A549 (cell line): ENCODE results near the gene TNRC6A. TPM values are rescaled to one million over a fixed set of nuclear protein-coding genes. Genes with fewer than 3 reads are reported as not detected.

Source experiments
- ATAC-seq, 2 experiments: fragments of 200-7000 bp in 1 of 2; fragments of >200 bp in 1 of 2; cut with Nextera tagmentation in 1 of 2; cut with Tn5 transposase in 1 of 2; 3 replicates each; pipeline versions ENCODE4 v1.8.0 to v1.9.1; 2018 to 2020; ENCODE audit warnings: mild to moderate bottlenecking in 1 of 2, moderate library complexity in 1 of 2
- CTCF ChIA-PET: fragments of 300-600 bp; sonication (Branson Sonifier 250); formaldehyde crosslinking; extraction: SDS; loops from one replicate; lab custom pipeline; 2021; ENCODE audit warnings: antibody characterized with exemption, inconsistent platforms; lab: Yijun Ruan, JAX
- POLR2A ChIA-PET: fragments of 350-600 bp; formaldehyde crosslinking; extraction: SDS; loops from one replicate; lab custom pipeline; 2021; ENCODE audit warnings: antibody characterized with exemption, inconsistent platforms; lab: Yijun Ruan, JAX
- DNase-seq, 2 experiments: peaks; one replicate each; pipeline versions ENCODE4 v3.0.0 to v3.0.0-alpha.2; 2011 to 2016; ENCODE audit warnings: low read depth in 1 of 2, low spot score in 1 of 2
- FAIRE-seq: peaks from 2 replicates; lab custom pipeline; 2011; peaks lifted over from hg19 to GRCh38; lab: Jason Lieb, UNC
- H3K27ac ChIP-seq, 2 experiments: fragments of >200 bp; sonication (Bioruptor Twin); formaldehyde crosslinking; 3 replicates each; pipeline ENCODE4 v1.5.1; 2016 to 2017
- H3K4me1 ChIP-seq: fragments of >200 bp; sonication (Bioruptor Twin); formaldehyde crosslinking; 3 replicates; pipeline ENCODE4 v1.6.1; 2016
- H3K4me2 ChIP-seq: fragments of >200 bp; sonication (Bioruptor Twin); formaldehyde crosslinking; 3 replicates; pipeline ENCODE4 v1.6.1; 2016
- H3K4me3 ChIP-seq: fragments of >200 bp; sonication (Bioruptor Twin); formaldehyde crosslinking; 3 replicates; pipeline ENCODE4 v1.5.1; 2016
- H3K9me3 ChIP-seq: fragments of >200 bp; sonication (Bioruptor Twin); formaldehyde crosslinking; 3 replicates; pipeline ENCODE4 v1.6.1; 2016
- BHLHE40 ChIP-seq: IDR thresholded peaks from 2 replicates; pipeline ENCODE4 v1.6.1; 2012; ENCODE audit warnings: low read depth, low read length, inconsistent platforms
- CBX2 ChIP-seq: fragments of 200-600 bp; sonication (generic); IDR thresholded peaks from 2 replicates; pipeline ENCODE4 v1.6.1; 2016; ENCODE audit warnings: low read depth, mild to moderate bottlenecking, borderline replicate concordance
- CBX8 ChIP-seq: fragments of 200-600 bp; sonication (generic); IDR thresholded peaks from 2 replicates; pipeline ENCODE4 v1.6.1; 2016
- CHD2 ChIP-seq: fragments of 150-350 bp; IDR thresholded peaks from 2 replicates; pipeline ENCODE4 v1.6.1; 2014; ENCODE audit warnings: low read length; ENCODE audit not compliant: partially characterized antibody
- CHD4 ChIP-seq: fragments of 200-600 bp; sonication (generic); IDR thresholded peaks from 2 replicates; pipeline ENCODE4 v1.6.1; 2016; ENCODE audit warnings: antibody characterized with exemption, mild to moderate bottlenecking, borderline replicate concordance
- CTCF ChIP-seq: fragments of >200 bp; sonication (Bioruptor Twin); formaldehyde crosslinking; IDR thresholded peaks from 3 replicates; pipeline ENCODE4 v1.5.1; 2016
- EP300 ChIP-seq, 2 experiments: fragments of >200 bp; sonication (Bioruptor Twin); formaldehyde crosslinking; IDR thresholded peaks; 2 replicates in 1 of 2; 3 replicates in 1 of 2; pipeline ENCODE4 v1.6.1; 2016 to 2017
- FOSL2 ChIP-seq, 2 experiments: fragments of 450-650 bp in 1 of 2; fragments of >200 bp in 1 of 2; sonication (Bioruptor Twin) in 1 of 2; formaldehyde crosslinking; IDR thresholded peaks; 2 replicates each; pipeline versions ENCODE4 v1.5.0 to v1.6.1; 2016 to 2020; ENCODE audit warnings: mild to moderate bottlenecking in 1 of 2, moderate library complexity in 1 of 2
- FOXS1 ChIP-seq: fragments of 250-450 bp; sonication (Bioruptor Pico); IDR thresholded peaks from 2 replicates; pipeline ENCODE4 v1.5.0; 2020; ENCODE audit warnings: mild to moderate bottlenecking, moderate library complexity
- HES2 ChIP-seq: fragments of >200 bp; sonication (Bioruptor Twin); formaldehyde crosslinking; IDR thresholded peaks from 2 replicates; pipeline ENCODE4 v1.6.1; 2016
- HOXA7 ChIP-seq: fragments of 250-450 bp; sonication (Bioruptor Pico); IDR thresholded peaks from 2 replicates; pipeline ENCODE4 v1.5.0; 2020; ENCODE audit warnings: mild to moderate bottlenecking, moderate library complexity
- JUN ChIP-seq, 2 experiments: fragments of >200 bp; sonication (Bioruptor Twin); formaldehyde crosslinking; IDR thresholded peaks; 2 replicates in 1 of 2; 3 replicates in 1 of 2; pipeline ENCODE4 v1.6.1; 2016 to 2017
- KDM1A ChIP-seq: fragments of 200-600 bp; sonication (generic); IDR thresholded peaks from 2 replicates; pipeline ENCODE4 v1.6.1; 2016; ENCODE audit warnings: low read depth, mild to moderate bottlenecking
- MYC ChIP-seq: IDR thresholded peaks from 2 replicates; pipeline ENCODE4 v1.6.1; 2012; ENCODE audit warnings: mild to moderate bottlenecking, inconsistent platforms, low read length, improper control_type of control experiment, borderline replicate concordance
- POLR2AphosphoS2 ChIP-seq: conservative IDR thresholded peaks from 2 replicates; pipeline ENCODE4 v1.6.1; 2012; ENCODE audit warnings: low read length, improper control_type of control experiment, inconsistent platforms
- RARB ChIP-seq: fragments of 250-450 bp; sonication (Bioruptor Pico); IDR thresholded peaks from 2 replicates; pipeline ENCODE4 v1.8.0; 2021; ENCODE audit warnings: mild to moderate bottlenecking, moderate library complexity
- RCOR1 ChIP-seq: fragments of 150-350 bp; IDR thresholded peaks from 2 replicates; pipeline ENCODE4 v1.6.1; 2014; ENCODE audit warnings: antibody characterized with exemption, low read length, low read depth
- RFX5 ChIP-seq: fragments of 450-650 bp; IDR thresholded peaks from 2 replicates; pipeline ENCODE4 v1.7.1; 2014; ENCODE audit warnings: antibody characterized with exemption, mild to moderate bottlenecking, moderate library complexity
- TP53 ChIP-seq: fragments of 250-450 bp; sonication (Bioruptor Pico); IDR thresholded peaks from 2 replicates; pipeline ENCODE4 v1.5.0; 2021; ENCODE audit warnings: mild to moderate bottlenecking, moderate library complexity
- USF2 ChIP-seq: fragments of 450-650 bp; IDR thresholded peaks from 2 replicates; pipeline ENCODE4 v1.6.1; 2014; ENCODE audit warnings: antibody characterized with exemption
- ZC3H11A ChIP-seq: fragments of 450-650 bp; IDR thresholded peaks from 2 replicates; pipeline ENCODE4 v1.6.1; 2014; ENCODE audit warnings: antibody characterized with exemption, mild to moderate bottlenecking
- WGBS: methylation state at CpG from one replicate; pipeline ENCODE4 v1.1.6; 2017; ENCODE audit errors: missing lambda C conversion rate; 5-methylcytosine and 5-hydroxymethylcytosine counted together
- polyA plus RNA-seq, 4 experiments: library from polyadenylated mRNA; depleted of rRNA in 3 of 4; stranded (reverse); fragments of >200 nt; fragmentation: RNase III in 1 of 4; extraction: RNeasy Plus Mini Kit Qiagen cat#74134 plus additional on column Dnase treatment in 1 of 4; gene quantifications; 2 replicates in 3 of 4; 3 replicates in 1 of 4; pipeline ENCODE4 v1.2.3, GENCODE V29; 2011 to 2017
- TF ChIP-seq, protein P1 (sequence below): IDR thresholded peaks from 2 replicates; pipeline ENCODE4 v1.6.1; 2012; ENCODE audit warnings: low read depth, borderline replicate concordance
- TF ChIP-seq, protein P2 (sequence below): IDR thresholded peaks from 2 replicates; pipeline ENCODE4 v1.6.1; 2012
- TF ChIP-seq, protein P3 (sequence below): IDR thresholded peaks from 2 replicates; pipeline ENCODE4 v1.6.1; 2012

TNRC6A gene
- polyA plus RNA-seq, 2 of the 4 experiments (the other 2 are of a cell fraction): 26.7 to 51.6 TPM

- 35% methylated on average over 1 of the region's 1 CpG for WGBS
- Histone ChIP-seq H3K4me1 (peaks cover 11% of the 10 kb centered on the region; the same call in 2 of the 3 replicates), H3K4me3 (no peak overlapping the region), H3K9me3 (no peaks in the 10 kb centered on the region), H3K27ac (no peak overlapping the region), H3K4me2 (no peak overlapping the region)
- TF ChIP-seq MYC (no peak), BHLHE40 (no peak), CHD2 (no peak), CHD4 (no peak), KDM1A (no peak), HOXA7 (CRISPR knock-in tag) (no peak), RARB (CRISPR knock-in tag) (no peak), USF2 (no peak), POLR2AphosphoS2 (no peak)
- TF ChIP-seq, protein P1, sequence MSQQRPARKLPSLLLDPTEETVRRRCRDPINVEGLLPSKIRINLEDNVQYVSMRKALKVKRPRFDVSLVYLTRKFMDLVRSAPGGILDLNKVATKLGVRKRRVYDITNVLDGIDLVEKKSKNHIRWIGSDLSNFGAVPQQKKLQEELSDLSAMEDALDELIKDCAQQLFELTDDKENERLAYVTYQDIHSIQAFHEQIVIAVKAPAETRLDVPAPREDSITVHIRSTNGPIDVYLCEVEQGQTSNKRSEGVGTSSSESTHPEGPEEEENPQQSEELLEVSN: no peak
- TF ChIP-seq, protein P2, sequence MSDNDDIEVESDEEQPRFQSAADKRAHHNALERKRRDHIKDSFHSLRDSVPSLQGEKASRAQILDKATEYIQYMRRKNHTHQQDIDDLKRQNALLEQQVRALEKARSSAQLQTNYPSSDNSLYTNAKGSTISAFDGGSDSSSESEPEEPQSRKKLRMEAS: no peak
- TF ChIP-seq, protein P3, sequence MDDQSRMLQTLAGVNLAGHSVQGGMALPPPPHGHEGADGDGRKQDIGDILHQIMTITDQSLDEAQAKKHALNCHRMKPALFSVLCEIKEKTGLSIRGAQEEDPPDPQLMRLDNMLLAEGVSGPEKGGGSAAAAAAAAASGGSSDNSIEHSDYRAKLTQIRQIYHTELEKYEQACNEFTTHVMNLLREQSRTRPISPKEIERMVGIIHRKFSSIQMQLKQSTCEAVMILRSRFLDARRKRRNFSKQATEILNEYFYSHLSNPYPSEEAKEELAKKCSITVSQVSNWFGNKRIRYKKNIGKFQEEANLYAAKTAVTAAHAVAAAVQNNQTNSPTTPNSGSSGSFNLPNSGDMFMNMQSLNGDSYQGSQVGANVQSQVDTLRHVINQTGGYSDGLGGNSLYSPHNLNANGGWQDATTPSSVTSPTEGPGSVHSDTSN: no peak
- FAIRE-seq: no peak
- ATAC-seq: no peak
- POLR2A ChIA-PET: no interaction called here
- CTCF ChIA-PET: interaction anchor here (1.5 kb wide), 1 partner anchor 14 kb away, joined by 11 read pairs; no protein-coding TSS in a partner anchor
- no peak for DNase-seq
Observed at GRCh38 chr16:24820522-24820921, 91.1 kb downstream of the TNRC6A start.

GRCh38 chr16:24821129-24821528 is 91.7 kb downstream of the TNRC6A start:
- ChIA-PET CTCF (interaction anchor here (1.5 kb wide), 1 partner anchor 13 kb away, joined by 11 read pairs; no protein-coding TSS in a partner anchor), POLR2A (no interaction called here)
- WGBS: 94% methylated on average over 9 of the region's 9 CpGs
- TF ChIP-seq ZC3H11A: no peak
- no peak for TF ChIP-seq RFX5
- TF ChIP-seq TP53: no peak
- no peak for TF ChIP-seq KDM1A
- TF ChIP-seq FOXS1 (CRISPR knock-in tag): no peak
- TF ChIP-seq HES2: no peak
- no peak for TF ChIP-seq CBX8
- no peak for TF ChIP-seq EP300 (IDR thresholded peaks at IDR 0.05)
- no peak for TF ChIP-seq RCOR1
- TF ChIP-seq FOSL2 (IDR thresholded peaks at IDR 0.05): no peak
- TF ChIP-seq FOSL2 (CRISPR knock-in tag; IDR thresholded peaks at IDR 0.05): no peak
- no peak for TF ChIP-seq CTCF
- TF ChIP-seq CBX2: no peak
- TF ChIP-seq JUN (IDR thresholded peaks at IDR 0.05): no peak
- no peak for TF ChIP-seq POLR2AphosphoS2
- no peak for TF ChIP-seq MYC
- FAIRE-seq (no peak), ATAC-seq (no peak), DNase-seq (no peak)
- H3K4me1 ChIP-seq: peaks cover 11% of the 10 kb centered on the region; the same call in 2 of the 3 replicates
- no peak overlapping the region for H3K4me3 ChIP-seq
- no peaks in the 10 kb centered on the region for H3K9me3 ChIP-seq
- H3K27ac ChIP-seq: no peak overlapping the region
- H3K4me2 ChIP-seq: no peak overlapping the region
